GM23338 (cell line): ENCODE measurements around the gene RAB11FIP4. TPM values are rescaled to one million over a fixed set of nuclear protein-coding genes. Genes with fewer than 3 reads are reported as not detected.
A peak's percentile ranks its signal among the peaks of the same experiment; 100 is the strongest.

Experiments
- ATAC-seq: fragments of 200-7000 bp; cut with Tn5 transposase; 3 replicates; pipeline ENCODE4 v1.9.1; 2020
- DNase-seq: peaks from one replicate; pipeline ENCODE4 v3.0.0-alpha.2; 2015; ENCODE audit warnings: low spot score
- H2AFZ ChIP-seq: fragments of 200-600 bp; sonication (generic); 2 replicates; pipeline ENCODE4 v1.8.0; 2016; ENCODE audit warnings: antibody characterized with exemption, mild to moderate bottlenecking, moderate library complexity
- H3F3A ChIP-seq: fragments of 200-600 bp; sonication (generic); replicated peaks from 2 replicates; pipeline ENCODE4 v1.8.0; 2017; ENCODE audit warnings: antibody characterized with exemption, mixed run types, low read depth
- H3K27ac ChIP-seq: fragments of 200-600 bp; sonication (generic); 2 replicates; pipeline ENCODE4 v1.6.1; 2016; ENCODE audit warnings: low read depth
- H3K27me3 ChIP-seq: fragments of 200-600 bp; sonication (generic); 2 replicates; pipeline ENCODE4 v1.8.0; 2016; ENCODE audit warnings: mild to moderate bottlenecking, mixed run types, moderate library complexity; ENCODE audit not compliant: insufficient read depth
- H3K36me3 ChIP-seq: fragments of 200-600 bp; sonication (generic); 2 replicates; pipeline ENCODE4 v1.8.0; 2016; ENCODE audit warnings: mild to moderate bottlenecking; ENCODE audit not compliant: insufficient read depth
- H3K4me1 ChIP-seq: fragments of 200-600 bp; sonication (generic); 2 replicates; pipeline ENCODE4 v1.8.0; 2016; ENCODE audit warnings: mild to moderate bottlenecking, moderate library complexity; ENCODE audit not compliant: insufficient read depth
- H3K4me2 ChIP-seq: fragments of 200-600 bp; sonication (generic); 2 replicates; pipeline ENCODE4 v1.7.1; 2017; ENCODE audit warnings: mixed run types
- H3K4me3 ChIP-seq: fragments of 200-600 bp; sonication (generic); 2 replicates; pipeline ENCODE4 v1.6.1; 2016; ENCODE audit warnings: mixed run types
- H3K79me2 ChIP-seq: fragments of 200-600 bp; sonication (generic); replicated peaks from 2 replicates; pipeline ENCODE4 v1.8.0; 2017; ENCODE audit warnings: mild to moderate bottlenecking; ENCODE audit not compliant: insufficient read depth
- H3K9me2 ChIP-seq: fragments of 200-600 bp; sonication (generic); 2 replicates; pipeline ENCODE4 v1.8.0; 2017; ENCODE audit not compliant: insufficient read depth
- H4K20me1 ChIP-seq: fragments of 200-600 bp; sonication (generic); replicated peaks from 2 replicates; pipeline ENCODE4 v1.8.0; 2017; ENCODE audit warnings: mild to moderate bottlenecking; ENCODE audit not compliant: insufficient read depth
- H3K27ac Mint-ChIP-seq: 2 replicates; pipeline ENCODE4 v1.8.0; 2020; ENCODE audit warnings: inconsistent platforms, mild to moderate bottlenecking, moderate library complexity, mixed read lengths
- H3K27me3 Mint-ChIP-seq: 3 replicates; pipeline ENCODE4 v1.8.0; 2022; ENCODE audit warnings: low read depth, mild to moderate bottlenecking, moderate library complexity, mixed read lengths, inconsistent platforms; ENCODE audit not compliant: insufficient read depth, poor library complexity
- H3K36me3 Mint-ChIP-seq: 3 replicates; pipeline ENCODE4 v1.8.0; 2021; ENCODE audit warnings: low read depth, mild to moderate bottlenecking, inconsistent platforms, moderate library complexity, mixed read lengths
- H3K4me1 Mint-ChIP-seq: 3 replicates; pipeline ENCODE4 v1.8.0; 2020; ENCODE audit warnings: mild to moderate bottlenecking, inconsistent platforms, mixed read lengths
- H3K4me3 Mint-ChIP-seq: 3 replicates; pipeline ENCODE4 v1.8.0; 2021; ENCODE audit warnings: moderate library complexity, mild to moderate bottlenecking, inconsistent platforms, mixed read lengths
- H3K9me3 Mint-ChIP-seq: 3 replicates; pipeline ENCODE4 v1.8.0; 2020; ENCODE audit warnings: moderate library complexity, mild to moderate bottlenecking, inconsistent platforms, mixed read lengths
- CREB1 ChIP-seq: fragments of 250-450 bp; sonication (Bioruptor Pico); IDR thresholded peaks from 2 replicates; pipeline ENCODE4 v1.5.0; 2020; ENCODE audit warnings: low read depth, mild to moderate bottlenecking, moderate library complexity
- EZH2 ChIP-seq: fragments of 200-600 bp; sonication (generic); IDR thresholded peaks from one replicate; pipeline ENCODE4 v1.8.0; 2017; ENCODE audit warnings: antibody characterized with exemption, mild to moderate bottlenecking, low read depth; ENCODE audit not compliant: unreplicated experiment
- EZH2phosphoT487 ChIP-seq: fragments of 200-600 bp; sonication (generic); IDR thresholded peaks from one replicate; pipeline ENCODE4 v1.8.1; 2018; ENCODE audit warnings: antibody characterized with exemption; ENCODE audit not compliant: unreplicated experiment
- JUNB ChIP-seq: IDR thresholded peaks from one replicate; pipeline ENCODE4 v1.6.1; 2016; ENCODE audit warnings: antibody characterized with exemption; ENCODE audit not compliant: unreplicated experiment
- NANOG ChIP-seq: IDR thresholded peaks from 2 replicates; pipeline ENCODE4 v1.6.1; 2016; ENCODE audit warnings: antibody characterized with exemption, borderline replicate concordance
- POLR2AphosphoS5 ChIP-seq: IDR thresholded peaks from 2 replicates; pipeline ENCODE4 v1.6.1; 2016; ENCODE audit warnings: antibody characterized with exemption, low read depth
- STAT1 ChIP-seq: IDR thresholded peaks from one replicate; pipeline ENCODE4 v1.6.1; 2016; ENCODE audit warnings: antibody characterized with exemption; ENCODE audit not compliant: unreplicated experiment
- ZNF114 ChIP-seq: fragments of 250-450 bp; sonication (Bioruptor Pico); IDR thresholded peaks from 2 replicates; pipeline ENCODE4 v1.5.0; 2020; ENCODE audit warnings: mild to moderate bottlenecking, moderate library complexity
- polyA plus RNA-seq: library from polyadenylated mRNA; unstranded; fragments of >200 nt; fragmentation: Nextera tagmentation; extraction: Ambion mirVana; gene quantifications from 2 replicates; pipeline ENCODE4 v1.2.1, GENCODE V29; 2016
- total RNA-seq: library from RNA; depleted of rRNA; stranded (reverse); fragments of >200 nt; shearing (Covaris generic); gene quantifications from 2 replicates; pipeline ENCODE4 v1.2.3, GENCODE V29; 2014
- TF ChIP-seq, protein P1 (sequence below): fragments of 250-450 bp; sonication (Bioruptor Pico); IDR thresholded peaks from 2 replicates; pipeline ENCODE4 v1.5.0; 2020; ENCODE audit warnings: mild to moderate bottlenecking, moderate library complexity
- TF ChIP-seq, protein P2 (sequence below): IDR thresholded peaks from 2 replicates; pipeline ENCODE4 v1.6.1; 2016; ENCODE audit warnings: antibody characterized with exemption
- TF ChIP-seq, protein P3 (sequence below), 2 experiments: fragments of 200-600 bp in 1 of 2; sonication (generic) in 1 of 2; conservative IDR thresholded peaks; 2 replicates each; pipeline versions ENCODE4 v1.5.1 to v1.6.1; 2016 to 2017; ENCODE audit warnings: antibody characterized with exemption in 2 of 2, low read depth in 2 of 2, mild to moderate bottlenecking in 2 of 2, moderate library complexity in 1 of 2
- TF ChIP-seq, protein P4 (sequence below): IDR thresholded peaks from one replicate; pipeline ENCODE4 v1.6.1; 2018; ENCODE audit warnings: antibody characterized with exemption; ENCODE audit not compliant: unreplicated experiment

RAB11FIP4 gene
- total and polyA plus RNA-seq, 2 experiments from 2014 or later, result 26.0 to 65.6 TPM

DNA sequence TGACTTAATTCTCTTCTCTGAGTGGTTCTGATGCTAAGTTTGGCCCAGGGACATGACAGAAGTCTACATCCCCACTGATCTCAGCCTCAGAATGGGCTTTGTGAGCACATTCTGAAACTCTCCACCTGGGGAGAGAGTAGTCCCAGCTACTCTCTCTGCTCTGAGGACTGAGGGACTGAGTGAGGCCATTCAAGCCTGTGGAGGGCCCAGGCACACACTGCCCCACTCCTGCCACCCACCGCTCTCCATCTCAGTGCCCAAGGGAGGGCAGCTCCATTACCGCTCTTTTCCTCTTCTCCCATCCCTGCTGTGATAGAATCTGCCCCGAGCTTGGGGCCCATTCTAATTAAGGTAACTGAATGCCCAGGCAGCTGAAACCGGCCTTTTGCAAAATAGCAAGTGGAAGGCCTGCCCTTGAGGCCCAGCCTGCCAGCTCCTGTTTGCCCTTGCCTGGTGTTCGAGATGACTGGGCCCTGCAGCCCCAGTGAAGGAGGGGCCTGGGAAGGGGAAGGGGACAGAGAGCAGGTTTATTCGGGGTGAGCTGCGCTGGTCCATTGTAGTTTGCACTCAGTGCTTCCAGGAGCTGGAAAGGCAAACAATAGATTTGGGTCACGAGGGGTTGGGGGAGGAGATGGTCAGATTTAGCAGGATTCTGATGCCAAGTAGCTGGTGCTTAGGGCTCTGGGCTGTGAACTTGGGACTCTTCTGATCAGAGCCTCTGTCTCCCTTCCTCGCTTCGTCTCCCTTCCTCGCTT lies 76.2 kb downstream of the RAB11FIP4 start:
- Mint-ChIP-seq H3K27ac (peak overlapping the region; percentile 62), H3K36me3 (no peaks in the 10 kb centered on the region; the same call in 2 of the 3 replicates)

More for the DNA sequence above, 76.2 kb downstream of the RAB11FIP4 start:
- H3K79me2 ChIP-seq, result no peaks in the 10 kb centered on the region
- no peak overlapping the region for H3K4me3 ChIP-seq
- Mint-ChIP-seq H3K4me1 (peaks cover 37% of the 10 kb centered on the region), H3K9me3 (no peaks in the 10 kb centered on the region; the same call in 2 of the 3 replicates), H3K27me3 (peaks cover 9% of the 10 kb centered on the region), H3K4me3 (no peak overlapping the region)
- H3K36me3 ChIP-seq, result no peaks in the 10 kb centered on the region
- ATAC-seq, result peak; percentile 52
- DNase-seq, result peak; percentile 44
- no peaks in the 10 kb centered on the region for H3K27me3 ChIP-seq
- peak overlapping the region; percentile 57 for H3K4me2 ChIP-seq
- TF ChIP-seq CREB1 (CRISPR knock-in tag), result no peak
- no peak for TF ChIP-seq ZNF114 (CRISPR knock-in tag)
- TF ChIP-seq JUNB, result no peak
- no peak for TF ChIP-seq POLR2AphosphoS5
- TF ChIP-seq, protein P1, sequence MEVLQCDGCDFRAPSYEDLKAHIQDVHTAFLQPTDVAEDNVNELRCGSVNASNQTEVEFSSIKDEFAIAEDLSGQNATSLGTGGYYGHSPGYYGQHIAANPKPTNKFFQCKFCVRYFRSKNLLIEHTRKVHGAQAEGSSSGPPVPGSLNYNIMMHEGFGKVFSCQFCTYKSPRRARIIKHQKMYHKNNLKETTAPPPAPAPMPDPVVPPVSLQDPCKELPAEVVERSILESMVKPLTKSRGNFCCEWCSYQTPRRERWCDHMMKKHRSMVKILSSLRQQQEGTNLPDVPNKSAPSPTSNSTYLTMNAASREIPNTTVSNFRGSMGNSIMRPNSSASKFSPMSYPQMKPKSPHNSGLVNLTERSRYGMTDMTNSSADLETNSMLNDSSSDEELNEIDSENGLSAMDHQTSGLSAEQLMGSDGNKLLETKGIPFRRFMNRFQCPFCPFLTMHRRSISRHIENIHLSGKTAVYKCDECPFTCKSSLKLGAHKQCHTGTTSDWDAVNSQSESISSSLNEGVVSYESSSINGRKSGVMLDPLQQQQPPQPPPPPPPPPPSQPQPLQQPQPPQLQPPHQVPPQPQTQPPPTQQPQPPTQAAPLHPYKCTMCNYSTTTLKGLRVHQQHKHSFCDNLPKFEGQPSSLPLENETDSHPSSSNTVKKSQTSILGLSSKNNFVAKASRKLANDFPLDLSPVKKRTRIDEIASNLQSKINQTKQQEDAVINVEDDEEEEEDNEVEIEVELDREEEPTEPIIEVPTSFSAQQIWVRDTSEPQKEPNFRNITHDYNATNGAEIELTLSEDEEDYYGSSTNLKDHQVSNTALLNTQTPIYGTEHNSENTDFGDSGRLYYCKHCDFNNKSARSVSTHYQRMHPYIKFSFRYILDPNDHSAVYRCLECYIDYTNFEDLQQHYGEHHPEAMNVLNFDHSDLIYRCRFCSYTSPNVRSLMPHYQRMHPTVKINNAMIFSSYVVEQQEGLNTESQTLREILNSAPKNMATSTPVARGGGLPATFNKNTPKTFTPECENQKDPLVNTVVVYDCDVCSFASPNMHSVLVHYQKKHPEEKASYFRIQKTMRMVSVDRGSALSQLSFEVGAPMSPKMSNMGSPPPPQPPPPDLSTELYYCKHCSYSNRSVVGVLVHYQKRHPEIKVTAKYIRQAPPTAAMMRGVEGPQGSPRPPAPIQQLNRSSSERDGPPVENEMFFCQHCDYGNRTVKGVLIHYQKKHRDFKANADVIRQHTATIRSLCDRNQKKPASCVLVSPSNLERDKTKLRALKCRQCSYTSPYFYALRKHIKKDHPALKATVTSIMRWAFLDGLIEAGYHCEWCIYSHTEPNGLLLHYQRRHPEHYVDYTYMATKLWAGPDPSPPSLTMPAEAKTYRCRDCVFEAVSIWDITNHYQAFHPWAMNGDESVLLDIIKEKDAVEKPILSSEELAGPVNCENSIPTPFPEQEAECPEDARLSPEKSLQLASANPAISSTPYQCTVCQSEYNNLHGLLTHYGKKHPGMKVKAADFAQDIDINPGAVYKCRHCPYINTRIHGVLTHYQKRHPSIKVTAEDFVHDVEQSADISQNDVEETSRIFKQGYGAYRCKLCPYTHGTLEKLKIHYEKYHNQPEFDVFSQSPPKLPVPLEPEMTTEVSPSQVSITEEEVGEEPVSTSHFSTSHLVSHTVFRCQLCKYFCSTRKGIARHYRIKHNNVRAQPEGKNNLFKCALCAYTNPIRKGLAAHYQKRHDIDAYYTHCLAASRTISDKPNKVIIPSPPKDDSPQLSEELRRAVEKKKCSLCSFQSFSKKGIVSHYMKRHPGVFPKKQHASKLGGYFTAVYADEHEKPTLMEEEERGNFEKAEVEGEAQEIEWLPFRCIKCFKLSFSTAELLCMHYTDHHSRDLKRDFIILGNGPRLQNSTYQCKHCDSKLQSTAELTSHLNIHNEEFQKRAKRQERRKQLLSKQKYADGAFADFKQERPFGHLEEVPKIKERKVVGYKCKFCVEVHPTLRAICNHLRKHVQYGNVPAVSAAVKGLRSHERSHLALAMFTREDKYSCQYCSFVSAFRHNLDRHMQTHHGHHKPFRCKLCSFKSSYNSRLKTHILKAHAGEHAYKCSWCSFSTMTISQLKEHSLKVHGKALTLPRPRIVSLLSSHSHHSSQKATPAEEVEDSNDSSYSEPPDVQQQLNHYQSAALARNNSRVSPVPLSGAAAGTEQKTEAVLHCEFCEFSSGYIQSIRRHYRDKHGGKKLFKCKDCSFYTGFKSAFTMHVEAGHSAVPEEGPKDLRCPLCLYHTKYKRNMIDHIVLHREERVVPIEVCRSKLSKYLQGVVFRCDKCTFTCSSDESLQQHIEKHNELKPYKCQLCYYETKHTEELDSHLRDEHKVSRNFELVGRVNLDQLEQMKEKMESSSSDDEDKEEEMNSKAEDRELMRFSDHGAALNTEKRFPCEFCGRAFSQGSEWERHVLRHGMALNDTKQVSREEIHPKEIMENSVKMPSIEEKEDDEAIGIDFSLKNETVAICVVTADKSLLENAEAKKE (CRISPR knock-in tag), result no peak
- no peak for TF ChIP-seq EZH2
- no peak for TF ChIP-seq NANOG
- TF ChIP-seq, protein P2, sequence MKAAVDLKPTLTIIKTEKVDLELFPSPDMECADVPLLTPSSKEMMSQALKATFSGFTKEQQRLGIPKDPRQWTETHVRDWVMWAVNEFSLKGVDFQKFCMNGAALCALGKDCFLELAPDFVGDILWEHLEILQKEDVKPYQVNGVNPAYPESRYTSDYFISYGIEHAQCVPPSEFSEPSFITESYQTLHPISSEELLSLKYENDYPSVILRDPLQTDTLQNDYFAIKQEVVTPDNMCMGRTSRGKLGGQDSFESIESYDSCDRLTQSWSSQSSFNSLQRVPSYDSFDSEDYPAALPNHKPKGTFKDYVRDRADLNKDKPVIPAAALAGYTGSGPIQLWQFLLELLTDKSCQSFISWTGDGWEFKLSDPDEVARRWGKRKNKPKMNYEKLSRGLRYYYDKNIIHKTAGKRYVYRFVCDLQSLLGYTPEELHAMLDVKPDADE, result no peak
- TF ChIP-seq, protein P3, sequence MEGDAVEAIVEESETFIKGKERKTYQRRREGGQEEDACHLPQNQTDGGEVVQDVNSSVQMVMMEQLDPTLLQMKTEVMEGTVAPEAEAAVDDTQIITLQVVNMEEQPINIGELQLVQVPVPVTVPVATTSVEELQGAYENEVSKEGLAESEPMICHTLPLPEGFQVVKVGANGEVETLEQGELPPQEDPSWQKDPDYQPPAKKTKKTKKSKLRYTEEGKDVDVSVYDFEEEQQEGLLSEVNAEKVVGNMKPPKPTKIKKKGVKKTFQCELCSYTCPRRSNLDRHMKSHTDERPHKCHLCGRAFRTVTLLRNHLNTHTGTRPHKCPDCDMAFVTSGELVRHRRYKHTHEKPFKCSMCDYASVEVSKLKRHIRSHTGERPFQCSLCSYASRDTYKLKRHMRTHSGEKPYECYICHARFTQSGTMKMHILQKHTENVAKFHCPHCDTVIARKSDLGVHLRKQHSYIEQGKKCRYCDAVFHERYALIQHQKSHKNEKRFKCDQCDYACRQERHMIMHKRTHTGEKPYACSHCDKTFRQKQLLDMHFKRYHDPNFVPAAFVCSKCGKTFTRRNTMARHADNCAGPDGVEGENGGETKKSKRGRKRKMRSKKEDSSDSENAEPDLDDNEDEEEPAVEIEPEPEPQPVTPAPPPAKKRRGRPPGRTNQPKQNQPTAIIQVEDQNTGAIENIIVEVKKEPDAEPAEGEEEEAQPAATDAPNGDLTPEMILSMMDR (conservative IDR thresholded peaks at IDR 0.05; ENCODE audit: low read depth in 2 of 2), result no peak
- TF ChIP-seq STAT1, result no peak
- TF ChIP-seq, protein P4, sequence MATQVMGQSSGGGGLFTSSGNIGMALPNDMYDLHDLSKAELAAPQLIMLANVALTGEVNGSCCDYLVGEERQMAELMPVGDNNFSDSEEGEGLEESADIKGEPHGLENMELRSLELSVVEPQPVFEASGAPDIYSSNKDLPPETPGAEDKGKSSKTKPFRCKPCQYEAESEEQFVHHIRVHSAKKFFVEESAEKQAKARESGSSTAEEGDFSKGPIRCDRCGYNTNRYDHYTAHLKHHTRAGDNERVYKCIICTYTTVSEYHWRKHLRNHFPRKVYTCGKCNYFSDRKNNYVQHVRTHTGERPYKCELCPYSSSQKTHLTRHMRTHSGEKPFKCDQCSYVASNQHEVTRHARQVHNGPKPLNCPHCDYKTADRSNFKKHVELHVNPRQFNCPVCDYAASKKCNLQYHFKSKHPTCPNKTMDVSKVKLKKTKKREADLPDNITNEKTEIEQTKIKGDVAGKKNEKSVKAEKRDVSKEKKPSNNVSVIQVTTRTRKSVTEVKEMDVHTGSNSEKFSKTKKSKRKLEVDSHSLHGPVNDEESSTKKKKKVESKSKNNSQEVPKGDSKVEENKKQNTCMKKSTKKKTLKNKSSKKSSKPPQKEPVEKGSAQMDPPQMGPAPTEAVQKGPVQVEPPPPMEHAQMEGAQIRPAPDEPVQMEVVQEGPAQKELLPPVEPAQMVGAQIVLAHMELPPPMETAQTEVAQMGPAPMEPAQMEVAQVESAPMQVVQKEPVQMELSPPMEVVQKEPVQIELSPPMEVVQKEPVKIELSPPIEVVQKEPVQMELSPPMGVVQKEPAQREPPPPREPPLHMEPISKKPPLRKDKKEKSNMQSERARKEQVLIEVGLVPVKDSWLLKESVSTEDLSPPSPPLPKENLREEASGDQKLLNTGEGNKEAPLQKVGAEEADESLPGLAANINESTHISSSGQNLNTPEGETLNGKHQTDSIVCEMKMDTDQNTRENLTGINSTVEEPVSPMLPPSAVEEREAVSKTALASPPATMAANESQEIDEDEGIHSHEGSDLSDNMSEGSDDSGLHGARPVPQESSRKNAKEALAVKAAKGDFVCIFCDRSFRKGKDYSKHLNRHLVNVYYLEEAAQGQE, result no peak
- TF ChIP-seq EZH2phosphoT487, result no peak
- no peaks in the 10 kb centered on the region; the same call in 1 of the 2 replicates for H3F3A ChIP-seq
- H3K27ac ChIP-seq, result no peak overlapping the region
- H3K4me1 ChIP-seq, result peaks cover 25% of the 10 kb centered on the region
- H3K9me2 ChIP-seq, result no peaks in the 10 kb centered on the region
- no peaks in the 10 kb centered on the region for H4K20me1 ChIP-seq
- H2AFZ ChIP-seq, result peak overlapping the region; percentile 61
